MM.1S (cell line): ENCODE data around the gene OPA3.

Experiments used
- EZH2 ChIP-seq: fragments of 300-600 bp; sonication (generic); optimal IDR thresholded peaks from 2 replicates; pipeline ENCODE3; 2017; ENCODE audit warnings: low read depth, mild to moderate bottlenecking, antibody characterized with exemption, low read length, mixed read lengths
- EZH2phosphoT487 ChIP-seq: fragments of 300-600 bp; sonication (generic); IDR thresholded peaks from 2 replicates; pipeline ENCODE4 v1.6.1; 2018; ENCODE audit warnings: antibody characterized with exemption, low read length
- TF ChIP-seq, protein P1 (sequence below): fragments of 300-600 bp; sonication (generic); IDR thresholded peaks from 2 replicates; pipeline ENCODE4 v1.5.1; 2016; ENCODE audit warnings: antibody characterized with exemption, low read length, mixed read lengths

DNA sequence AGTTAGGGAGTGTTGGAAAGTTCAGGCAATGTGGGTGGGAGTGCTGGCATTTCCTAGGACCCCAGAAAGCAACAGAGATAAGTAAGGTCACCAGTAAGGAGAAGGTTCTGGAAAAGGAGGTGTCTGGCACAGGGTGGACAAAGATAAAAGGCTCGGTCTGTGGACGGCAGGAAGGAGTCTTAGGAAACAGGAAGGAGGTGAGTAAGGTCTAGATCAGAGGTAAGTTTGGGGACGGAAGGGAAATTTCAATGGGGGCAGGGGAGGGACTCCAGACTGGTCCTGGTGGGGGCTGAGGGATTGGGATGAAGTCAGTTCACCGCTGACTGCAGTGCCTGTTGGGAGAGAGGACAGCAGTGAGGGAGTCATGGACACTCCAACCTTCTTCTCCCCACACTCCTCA, 7.8 kb upstream of the OPA3 start:
- TF ChIP-seq, protein P1, sequence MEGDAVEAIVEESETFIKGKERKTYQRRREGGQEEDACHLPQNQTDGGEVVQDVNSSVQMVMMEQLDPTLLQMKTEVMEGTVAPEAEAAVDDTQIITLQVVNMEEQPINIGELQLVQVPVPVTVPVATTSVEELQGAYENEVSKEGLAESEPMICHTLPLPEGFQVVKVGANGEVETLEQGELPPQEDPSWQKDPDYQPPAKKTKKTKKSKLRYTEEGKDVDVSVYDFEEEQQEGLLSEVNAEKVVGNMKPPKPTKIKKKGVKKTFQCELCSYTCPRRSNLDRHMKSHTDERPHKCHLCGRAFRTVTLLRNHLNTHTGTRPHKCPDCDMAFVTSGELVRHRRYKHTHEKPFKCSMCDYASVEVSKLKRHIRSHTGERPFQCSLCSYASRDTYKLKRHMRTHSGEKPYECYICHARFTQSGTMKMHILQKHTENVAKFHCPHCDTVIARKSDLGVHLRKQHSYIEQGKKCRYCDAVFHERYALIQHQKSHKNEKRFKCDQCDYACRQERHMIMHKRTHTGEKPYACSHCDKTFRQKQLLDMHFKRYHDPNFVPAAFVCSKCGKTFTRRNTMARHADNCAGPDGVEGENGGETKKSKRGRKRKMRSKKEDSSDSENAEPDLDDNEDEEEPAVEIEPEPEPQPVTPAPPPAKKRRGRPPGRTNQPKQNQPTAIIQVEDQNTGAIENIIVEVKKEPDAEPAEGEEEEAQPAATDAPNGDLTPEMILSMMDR: no peak
- TF ChIP-seq EZH2: no peak
- TF ChIP-seq EZH2phosphoT487: no peak
